DND-41 (cell line): ENCODE measurements around the gene TBC1D5.
"Not testable (repeated sequence)": the region's sequence is repeated elsewhere in the genome, so short reads cannot be mapped to it uniquely, and the experiment has no call there.

Experiments
- ATAC-seq: fragments of 200-7000 bp; cut with Tn5 transposase; 3 replicates; pipeline ENCODE4 v1.9.1; 2021; ENCODE audit warnings: low read depth; ENCODE audit not compliant: insufficient read depth
- DNase-seq: peaks from one replicate; pipeline ENCODE4 v3.0.0-alpha.2; 2020
- H2AFZ ChIP-seq: 2 replicates; pipeline ENCODE4 v1.6.0; 2012; ENCODE audit warnings: low read depth, low read length
- H3K27ac ChIP-seq: 2 replicates; pipeline ENCODE4 v1.5.1; 2012; ENCODE audit warnings: low read length, inconsistent platforms
- H3K27me3 ChIP-seq: fragments of 200-600 bp; sonication (generic); 2 replicates; pipeline ENCODE4 v1.6.0; 2012; ENCODE audit warnings: low read length, mild to moderate bottlenecking, inconsistent platforms; ENCODE audit not compliant: insufficient read depth, poor library complexity
- H3K36me3 ChIP-seq: 2 replicates; pipeline ENCODE4 v1.5.1; 2012; ENCODE audit warnings: low read length, inconsistent platforms; ENCODE audit not compliant: insufficient read depth
- H3K4me1 ChIP-seq: 2 replicates; pipeline ENCODE4 v1.5.1; 2012; ENCODE audit warnings: mild to moderate bottlenecking, low read length; ENCODE audit not compliant: insufficient read depth
- H3K4me2 ChIP-seq: 2 replicates; pipeline ENCODE4 v1.6.0; 2012; ENCODE audit warnings: mild to moderate bottlenecking, moderate library complexity, low read length, inconsistent platforms; ENCODE audit not compliant: insufficient read depth
- H3K4me3 ChIP-seq, 2 experiments: fragments of 200-600 bp in 1 of 2; shearing (Covaris generic) in 1 of 2; 2 replicates each; pipeline ENCODE4 v1.5.1; 2012 to 2016; ENCODE audit warnings: inconsistent platforms in 2 of 2, low read length in 2 of 2, mild to moderate bottlenecking in 2 of 2, low read depth in 1 of 2, moderate library complexity in 1 of 2
- H3K79me2 ChIP-seq: 2 replicates; pipeline ENCODE4 v1.6.0; 2012; ENCODE audit warnings: low read length, inconsistent platforms; ENCODE audit not compliant: insufficient read depth
- H3K9ac ChIP-seq: 2 replicates; pipeline ENCODE4 v1.6.0; 2012; ENCODE audit warnings: low read depth, mild to moderate bottlenecking, inconsistent platforms, low read length, moderate library complexity
- H3K9me3 ChIP-seq: 2 replicates; pipeline ENCODE4 v1.5.1; 2012; ENCODE audit warnings: low read length, moderate library complexity, mild to moderate bottlenecking, inconsistent platforms; ENCODE audit not compliant: insufficient read depth, severe bottlenecking
- H4K20me1 ChIP-seq: 2 replicates; pipeline ENCODE4 v1.6.0; 2012; ENCODE audit warnings: low read length; ENCODE audit not compliant: insufficient read depth
- CTCF ChIP-seq: IDR thresholded peaks from 2 replicates; pipeline ENCODE4 v1.5.1; 2012; ENCODE audit warnings: borderline replicate concordance, low read length, moderate library complexity, mild to moderate bottlenecking; ENCODE audit not compliant: poor library complexity, severe bottlenecking; ENCODE audit errors: extremely low read depth
- EZH2 ChIP-seq: IDR thresholded peaks from 3 replicates; pipeline ENCODE4 v1.6.1; 2012; ENCODE audit warnings: borderline replicate concordance, low read depth, mild to moderate bottlenecking, moderate library complexity, low read length, inconsistent platforms; ENCODE audit not compliant: severe bottlenecking

Gene TBC1D5

GRCh38 chr3:17779304-17780250 is 37.1 kb upstream of the TBC1D5 start:
- not testable (repeated sequence) for H3K9me3 ChIP-seq, H3K27me3 ChIP-seq, H3K4me3 ChIP-seq, H2AFZ ChIP-seq, H3K27ac ChIP-seq, ATAC-seq, DNase-seq, H3K79me2 ChIP-seq, H3K9ac ChIP-seq, H4K20me1 ChIP-seq
- peaks cover 31% of the 10 kb centered on the region for H3K36me3 ChIP-seq
- peak overlapping the region; percentile 1 for H3K4me2 ChIP-seq
- H3K4me1 ChIP-seq = peaks cover 44% of the 10 kb centered on the region
- peak; percentile 44 for TF ChIP-seq CTCF

DNA sequence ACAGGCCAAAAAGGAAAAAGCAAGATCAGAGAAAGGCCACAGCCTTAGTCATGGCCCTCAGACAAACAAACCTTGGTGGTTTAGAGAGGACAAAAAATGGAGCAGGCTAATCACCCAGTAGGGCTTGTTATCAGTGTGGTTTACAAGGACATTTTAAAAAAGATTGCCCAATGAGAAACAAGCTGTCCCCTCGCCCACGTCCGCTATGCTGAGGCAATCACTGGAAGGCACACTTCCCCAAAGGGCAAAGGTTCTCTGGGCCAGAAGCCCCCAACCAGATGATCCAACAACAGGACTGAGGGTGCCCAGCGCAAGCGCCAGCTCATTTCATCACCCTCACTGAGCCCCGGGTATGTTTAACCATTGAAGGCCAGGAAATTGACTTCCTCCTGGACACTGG is 34.9 kb upstream of the TBC1D5 start:
- not testable (repeated sequence) for DNase-seq, H3K9ac ChIP-seq, H3K79me2 ChIP-seq, H3K4me2 ChIP-seq, H4K20me1 ChIP-seq, H3K4me3 ChIP-seq, H3K27me3 ChIP-seq, ATAC-seq, H2AFZ ChIP-seq, H3K27ac ChIP-seq, H3K9me3 ChIP-seq
- Histone ChIP-seq H3K36me3 (peaks cover 22% of the 10 kb centered on the region; the same call in 1 of the 2 replicates), H3K4me1 (peaks cover 52% of the 10 kb centered on the region)

- H3K36me3 ChIP-seq = peaks cover 7% of the 10 kb centered on the region; the same call in 1 of the 2 replicates
- peak; percentile 46 for DNase-seq
- peak overlapping the region; percentile 66 for H3K27ac ChIP-seq
- no peak for TF ChIP-seq EZH2
- no peak for TF ChIP-seq CTCF
- H3K9me3 ChIP-seq = no peaks in the 10 kb centered on the region
- no peaks in the 10 kb centered on the region for H4K20me1 ChIP-seq
- peak; percentile 44 for ATAC-seq
- H2AFZ ChIP-seq = peak overlapping the region; percentile 43
- peaks cover 57% of the 10 kb centered on the region for H3K4me1 ChIP-seq
- H3K27me3 ChIP-seq = peaks cover 11% of the 10 kb centered on the region
- H3K79me2 ChIP-seq = peaks cover 5% of the 10 kb centered on the region; the same call in 1 of the 2 replicates
- H3K9ac ChIP-seq = peak overlapping the region; percentile 54
- peak overlapping the region; percentile 21 to 62; a peak in 3 of 4 replicates for H3K4me3 ChIP-seq
- H3K4me2 ChIP-seq = peak overlapping the region; percentile 72
Measured at GRCh38 chr3:17775073-17775472, 32.6 kb upstream of the TBC1D5 start.

GRCh38 chr3:17774180-17774910 is 31.9 kb upstream of the TBC1D5 start:
- H3K4me2 ChIP-seq = peak overlapping the region; percentile 72

More at GRCh38 chr3:17774180-17774910, 31.9 kb upstream of the TBC1D5 start:
- Histone ChIP-seq H3K27me3 (peaks cover 11% of the 10 kb centered on the region), H3K4me3 (peak overlapping the region in 1 of 2 experiments; percentile 62; a peak in 3 of 4 replicates), H3K9ac (peak overlapping the region; percentile 54; the same call in 1 of the 2 replicates), H3K4me1 (peaks cover 50% of the 10 kb centered on the region), H3K27ac (peak overlapping the region; percentile 66; the same call in 1 of the 2 replicates)
- not testable (repeated sequence) for H3K9me3 ChIP-seq, H4K20me1 ChIP-seq, H2AFZ ChIP-seq, H3K36me3 ChIP-seq, H3K79me2 ChIP-seq
- DNase-seq (peak; percentile 89), ATAC-seq (peak; percentile 90)
